Pons (tissue), 1 donor: ENCODE results near the gene MYO18B.

Experiments used
- DNase-seq: peaks from one replicate; pipeline ENCODE4 v3.0.0-alpha.2; 2016; ENCODE audit warnings: low spot score

The MYO18B gene

GRCh38 chr22:25828422-25828821 is 86.4 kb downstream of the MYO18B start:
- no peak for DNase-seq

GRCh38 chr22:25829237-25829636 is 87.2 kb downstream of the MYO18B start:
- no peak for DNase-seq

GRCh38 chr22:25829808-25830777 is 88.1 kb downstream of the MYO18B start:
- no peak for DNase-seq

- DNase-seq, result no peak
These were observed 91.1 kb downstream of the MYO18B start for GRCh38 chr22:25833091-25833490.

- DNase-seq, result peak; percentile 8
These were observed 91.7 kb downstream of the MYO18B start for GRCh38 chr22:25833676-25834075.

GRCh38 chr22:25834490-25834889 is 92.5 kb downstream of the MYO18B start:
- DNase-seq, result no peak

GRCh38 chr22:25835348-25835747 is 93.4 kb downstream of the MYO18B start:
- DNase-seq, result no peak

- no peak for DNase-seq
These were observed 95.4 kb downstream of the MYO18B start for GRCh38 chr22:25837288-25837900.

- DNase-seq, result no peak
These were observed 97.2 kb downstream of the MYO18B start for GRCh38 chr22:25838960-25839741.

GRCh38 chr22:25839755-25840154 is 97.8 kb downstream of the MYO18B start:
- no peak for DNase-seq

GRCh38 chr22:25840167-25840566 is 98.2 kb downstream of the MYO18B start:
- no peak for DNase-seq

- no peak for DNase-seq
These were observed 98.9 kb downstream of the MYO18B start for GRCh38 chr22:25840891-25841290.

GRCh38 chr22:25841775-25842174 is 99.8 kb downstream of the MYO18B start:
- DNase-seq, result no peak

- no peak for DNase-seq
These were observed 101.8 kb downstream of the MYO18B start for GRCh38 chr22:25843660-25844405.

GRCh38 chr22:25844601-25845000 is 102.6 kb downstream of the MYO18B start:
- no peak for DNase-seq

GRCh38 chr22:25845985-25846745 is 104.2 kb downstream of the MYO18B start:
- DNase-seq, result no peak

GRCh38 chr22:25847451-25847850 is 105.5 kb downstream of the MYO18B start:
- no peak for DNase-seq

GRCh38 chr22:25848954-25849353 is 107.0 kb downstream of the MYO18B start:
- DNase-seq, result no peak

GRCh38 chr22:25849522-25849921 is 107.5 kb downstream of the MYO18B start:
- no peak for DNase-seq

- no peak for DNase-seq
These were observed 110.2 kb downstream of the MYO18B start for GRCh38 chr22:25852223-25852622.

GRCh38 chr22:25853078-25853477 is 111.1 kb downstream of the MYO18B start:
- no peak for DNase-seq
